RWPE1 (cell line): ENCODE measurements around the gene CDNF.

Experiments used
- CTCF ChIA-PET: fragments of 350-600 bp; sonication (Branson Sonifier 250); formaldehyde crosslinking; extraction: SDS; loops from one replicate; lab custom pipeline; 2021; lab: Yijun Ruan, JAX
- POLR2A ChIA-PET: fragments of 400-600 bp; formaldehyde crosslinking; extraction: SDS; loops from one replicate; lab custom pipeline; 2020; ENCODE audit warnings: antibody characterized with exemption; ENCODE audit not compliant: low non-redundant PET; lab: Yijun Ruan, JAX
- DNase-seq: peaks from one replicate; pipeline ENCODE4 v3.0.0; 2012; ENCODE audit warnings: low spot score
- H3K27ac ChIP-seq: fragments of 450-650 bp; 2 replicates; pipeline ENCODE4 v1.5.1; 2017
- TF ChIP-seq, protein P1 (sequence below): fragments of 450-650 bp; conservative IDR thresholded peaks from 2 replicates; pipeline ENCODE4 v1.5.1; 2017; ENCODE audit warnings: low read depth, mild to moderate bottlenecking

CDNF gene

DNA sequence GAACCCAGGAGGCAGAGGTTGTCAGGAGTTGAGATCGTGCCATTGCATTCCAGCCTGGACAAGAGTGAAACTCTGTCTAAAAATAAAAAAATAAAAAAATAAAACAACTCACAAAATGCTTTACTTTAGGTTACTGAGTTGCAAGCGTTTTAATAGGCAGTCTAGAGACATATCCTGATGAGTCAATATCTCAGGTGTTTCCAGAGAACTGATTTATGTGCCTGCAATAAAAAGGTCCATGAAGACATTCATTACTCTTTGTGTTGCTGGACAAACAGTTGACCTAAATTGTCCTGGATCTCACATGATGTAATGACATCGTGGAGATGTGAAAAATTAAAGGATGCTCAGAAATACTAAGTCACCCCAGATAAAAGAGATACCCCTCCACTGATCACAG lies 31.5 kb downstream of the CDNF start:
- ChIA-PET CTCF (interaction anchor here (0.6 kb wide), 1 partner anchor 1102 kb away, joined by 3 read pairs; no protein-coding TSS in a partner anchor), POLR2A (no interaction called here)
- DNase-seq: no peak
- H3K27ac ChIP-seq: no peak overlapping the region
- TF ChIP-seq, protein P1, sequence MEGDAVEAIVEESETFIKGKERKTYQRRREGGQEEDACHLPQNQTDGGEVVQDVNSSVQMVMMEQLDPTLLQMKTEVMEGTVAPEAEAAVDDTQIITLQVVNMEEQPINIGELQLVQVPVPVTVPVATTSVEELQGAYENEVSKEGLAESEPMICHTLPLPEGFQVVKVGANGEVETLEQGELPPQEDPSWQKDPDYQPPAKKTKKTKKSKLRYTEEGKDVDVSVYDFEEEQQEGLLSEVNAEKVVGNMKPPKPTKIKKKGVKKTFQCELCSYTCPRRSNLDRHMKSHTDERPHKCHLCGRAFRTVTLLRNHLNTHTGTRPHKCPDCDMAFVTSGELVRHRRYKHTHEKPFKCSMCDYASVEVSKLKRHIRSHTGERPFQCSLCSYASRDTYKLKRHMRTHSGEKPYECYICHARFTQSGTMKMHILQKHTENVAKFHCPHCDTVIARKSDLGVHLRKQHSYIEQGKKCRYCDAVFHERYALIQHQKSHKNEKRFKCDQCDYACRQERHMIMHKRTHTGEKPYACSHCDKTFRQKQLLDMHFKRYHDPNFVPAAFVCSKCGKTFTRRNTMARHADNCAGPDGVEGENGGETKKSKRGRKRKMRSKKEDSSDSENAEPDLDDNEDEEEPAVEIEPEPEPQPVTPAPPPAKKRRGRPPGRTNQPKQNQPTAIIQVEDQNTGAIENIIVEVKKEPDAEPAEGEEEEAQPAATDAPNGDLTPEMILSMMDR: no peak

GRCh38 chr10:14803827-14804226 lies 34.0 kb downstream of the CDNF start:
- TF ChIP-seq, protein P1: no peak
- ChIA-PET CTCF (no interaction called here), POLR2A (no interaction called here)
- H3K27ac ChIP-seq: no peak overlapping the region
- DNase-seq: no peak

DNA sequence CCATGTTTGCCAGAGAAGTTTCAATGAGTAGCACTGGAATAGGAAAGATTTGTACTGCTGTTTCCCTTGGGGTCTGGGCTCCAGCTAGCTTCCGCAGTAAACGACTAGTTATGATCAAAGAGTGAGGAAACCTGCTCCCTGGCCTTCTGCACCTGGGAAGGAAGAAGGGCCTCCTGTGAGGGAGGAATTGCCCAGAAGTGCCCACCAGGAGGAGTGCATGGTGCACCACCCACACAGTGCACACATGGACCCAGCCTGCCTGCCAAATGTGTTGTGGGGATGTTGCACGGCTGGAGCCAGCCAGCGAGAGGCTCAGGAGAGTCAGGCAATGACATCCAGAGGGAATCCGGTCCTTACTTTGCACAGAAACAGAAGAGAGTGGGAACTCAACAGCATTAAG lies 36.1 kb downstream of the CDNF start:
- TF ChIP-seq, protein P1: no peak
- DNase-seq: no peak
- POLR2A ChIA-PET: no interaction called here
- no peak overlapping the region for H3K27ac ChIP-seq
- CTCF ChIA-PET: no interaction called here

- POLR2A ChIA-PET: no interaction called here
- CTCF ChIA-PET: no interaction called here
- TF ChIP-seq, protein P1: no peak
- no peak overlapping the region for H3K27ac ChIP-seq
- no peak for DNase-seq
These were observed 37.4 kb downstream of the CDNF start for GRCh38 chr10:14800397-14800796.

- TF ChIP-seq, protein P1: no peak
- ChIA-PET CTCF (no interaction called here), POLR2A (no interaction called here)
- no peak overlapping the region for H3K27ac ChIP-seq
- no peak for DNase-seq
These were observed 39.2 kb downstream of the CDNF start for GRCh38 chr10:14798636-14799035.

DNA sequence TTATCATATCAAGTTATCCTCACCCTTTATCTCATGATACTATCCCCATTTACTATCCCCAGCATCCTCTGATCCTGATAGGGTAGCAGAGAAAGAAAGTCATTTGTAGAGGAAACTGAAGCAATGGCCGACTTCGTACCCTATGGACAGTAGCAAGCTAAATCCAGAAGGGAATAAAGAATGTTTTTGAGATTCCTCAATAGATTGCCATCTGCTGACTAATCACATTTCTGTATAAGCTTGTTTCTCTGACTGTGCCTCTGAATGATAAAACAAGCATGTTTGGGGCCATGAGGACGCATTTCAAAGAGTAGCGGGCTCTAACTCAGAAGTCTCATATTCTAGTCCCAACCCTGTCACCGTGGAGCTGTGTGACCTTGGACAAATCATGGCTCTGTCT lies 49.9 kb downstream of the CDNF start:
- ChIA-PET CTCF (interaction anchor here (0.5 to 0.6 kb wide), 2 partner anchors 228 to 282 kb away, joined by 3 read pairs; no protein-coding TSS in a partner anchor), POLR2A (no interaction called here)
- no peak overlapping the region for H3K27ac ChIP-seq
- TF ChIP-seq, protein P1: no peak
- DNase-seq: no peak

GRCh38 chr10:14784459-14785055 lies 53.3 kb downstream of the CDNF start:
- no peak for DNase-seq
- CTCF ChIA-PET: no interaction called here
- TF ChIP-seq, protein P1: no peak
- POLR2A ChIA-PET: no interaction called here
- H3K27ac ChIP-seq: no peak overlapping the region
